Thoracic aorta (tissue), 2 donors: ENCODE results near the gene FCN3. TPM values are rescaled to one million over a fixed set of nuclear protein-coding genes. Genes with fewer than 3 reads are reported as not detected.

Experiments
- ATAC-seq: fragments of 150-250 bp; one replicate; pipeline ENCODE4 v1.8.0; 2017; ENCODE audit warnings: low read depth; ENCODE audit not compliant: insufficient number of reproducible peaks, low FRiP score
- DNase-seq: peaks from one replicate; pipeline ENCODE4 v3.0.0-alpha.2; 2020; ENCODE audit warnings: low spot score
- H3K27ac ChIP-seq, 2 donors: fragments of 200-600 bp; sonication (generic); 1 replicate in 1 of 2; 2 replicates in 1 of 2; pipeline ENCODE4 v1.5.1; 2016; ENCODE audit warnings: mild to moderate bottlenecking in 2 of 2, moderate library complexity in 2 of 2
- H3K27me3 ChIP-seq: fragments of 200-600 bp; sonication (generic); replicated peaks from 2 replicates; pipeline ENCODE4 v1.6.0; 2016; ENCODE audit warnings: mild to moderate bottlenecking; ENCODE audit not compliant: insufficient read depth
- H3K36me3 ChIP-seq: fragments of 200-600 bp; sonication (generic); one replicate; pipeline ENCODE4 v1.5.1; 2016
- H3K4me1 ChIP-seq, 2 donors: fragments of 200-600 bp; sonication (generic); 1 replicate in 1 of 2; 2 replicates in 1 of 2; pipeline versions ENCODE4 v1.5.1 to v1.6.0; 2016; ENCODE audit warnings: low read depth in 2 of 2, mild to moderate bottlenecking in 1 of 2; ENCODE audit not compliant: control insufficient read depth in 1 of 2
- H3K4me3 ChIP-seq: fragments of 200-600 bp; sonication (generic); 2 replicates; pipeline ENCODE4 v1.5.1; 2016; ENCODE audit warnings: mild to moderate bottlenecking
- H3K9me3 ChIP-seq: fragments of 200-600 bp; sonication (generic); 2 replicates; pipeline ENCODE4 v1.5.1; 2016
- total RNA-seq, 2 donors: library from RNA; depleted of rRNA; stranded (reverse); fragments of >200 nt; gene quantifications; one replicate each; pipeline versions ENCODE4 v1.1.0 to v1.2.3, GENCODE V29; 2016
- TF ChIP-seq, protein P1 (sequence below): fragments of 200-600 bp; sonication (generic); IDR thresholded peaks from one replicate; pipeline ENCODE4 v1.5.1; 2019; ENCODE audit warnings: antibody characterized with exemption

Gene FCN3
- total RNA-seq, 2 donors from 2014 or later = 3.5 to 4.5 TPM

DNA sequence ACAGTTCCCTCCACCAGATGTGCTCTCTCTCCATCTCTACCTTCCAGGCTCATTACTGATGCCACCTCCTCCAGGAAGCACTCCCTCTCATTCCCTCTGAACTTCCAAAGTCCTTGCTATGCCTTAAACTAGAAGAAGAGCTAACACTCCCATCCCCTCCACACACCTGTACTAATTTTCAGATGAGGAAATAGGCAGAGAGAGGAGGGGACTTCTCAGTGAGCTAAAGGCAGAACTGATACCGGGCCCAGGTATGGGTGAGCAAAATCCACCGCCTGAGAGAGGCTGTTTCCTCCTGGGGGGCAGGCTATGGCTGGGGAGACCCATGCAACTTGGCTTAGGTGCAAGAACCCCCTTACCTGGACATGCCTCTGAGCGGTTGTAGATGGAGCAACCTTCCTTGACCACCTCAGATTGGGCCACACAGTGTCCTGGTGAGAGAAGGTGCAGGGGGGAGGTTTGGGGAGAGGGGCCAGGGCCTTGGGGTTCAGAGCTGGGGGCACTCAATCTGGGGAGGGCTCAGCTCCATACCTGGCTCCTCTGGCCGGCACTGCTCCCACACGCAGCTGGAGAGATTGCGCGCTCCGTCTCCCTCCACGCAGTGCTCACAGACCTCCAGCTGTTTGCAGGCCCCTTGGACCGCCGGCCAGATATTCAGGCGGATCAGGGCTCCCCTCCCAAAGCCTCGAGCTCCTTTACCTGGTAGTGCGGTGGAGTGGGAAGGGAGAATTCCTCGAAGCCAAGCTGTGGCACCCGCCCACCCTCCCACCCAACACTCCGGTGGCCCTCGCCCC is 7.5 kb upstream of the FCN3 start:
- H3K36me3 ChIP-seq = no peaks in the 10 kb centered on the region
- no peaks in the 10 kb centered on the region for H3K4me1 ChIP-seq
- H3K9me3 ChIP-seq = no peaks in the 10 kb centered on the region
- H3K4me3 ChIP-seq = no peak overlapping the region
- DNase-seq (no peak), ATAC-seq (no peak)
- no peaks in the 10 kb centered on the region for H3K27me3 ChIP-seq
- TF ChIP-seq, protein P1, sequence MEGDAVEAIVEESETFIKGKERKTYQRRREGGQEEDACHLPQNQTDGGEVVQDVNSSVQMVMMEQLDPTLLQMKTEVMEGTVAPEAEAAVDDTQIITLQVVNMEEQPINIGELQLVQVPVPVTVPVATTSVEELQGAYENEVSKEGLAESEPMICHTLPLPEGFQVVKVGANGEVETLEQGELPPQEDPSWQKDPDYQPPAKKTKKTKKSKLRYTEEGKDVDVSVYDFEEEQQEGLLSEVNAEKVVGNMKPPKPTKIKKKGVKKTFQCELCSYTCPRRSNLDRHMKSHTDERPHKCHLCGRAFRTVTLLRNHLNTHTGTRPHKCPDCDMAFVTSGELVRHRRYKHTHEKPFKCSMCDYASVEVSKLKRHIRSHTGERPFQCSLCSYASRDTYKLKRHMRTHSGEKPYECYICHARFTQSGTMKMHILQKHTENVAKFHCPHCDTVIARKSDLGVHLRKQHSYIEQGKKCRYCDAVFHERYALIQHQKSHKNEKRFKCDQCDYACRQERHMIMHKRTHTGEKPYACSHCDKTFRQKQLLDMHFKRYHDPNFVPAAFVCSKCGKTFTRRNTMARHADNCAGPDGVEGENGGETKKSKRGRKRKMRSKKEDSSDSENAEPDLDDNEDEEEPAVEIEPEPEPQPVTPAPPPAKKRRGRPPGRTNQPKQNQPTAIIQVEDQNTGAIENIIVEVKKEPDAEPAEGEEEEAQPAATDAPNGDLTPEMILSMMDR = no peak
- H3K27ac ChIP-seq = no peak overlapping the region

DNA sequence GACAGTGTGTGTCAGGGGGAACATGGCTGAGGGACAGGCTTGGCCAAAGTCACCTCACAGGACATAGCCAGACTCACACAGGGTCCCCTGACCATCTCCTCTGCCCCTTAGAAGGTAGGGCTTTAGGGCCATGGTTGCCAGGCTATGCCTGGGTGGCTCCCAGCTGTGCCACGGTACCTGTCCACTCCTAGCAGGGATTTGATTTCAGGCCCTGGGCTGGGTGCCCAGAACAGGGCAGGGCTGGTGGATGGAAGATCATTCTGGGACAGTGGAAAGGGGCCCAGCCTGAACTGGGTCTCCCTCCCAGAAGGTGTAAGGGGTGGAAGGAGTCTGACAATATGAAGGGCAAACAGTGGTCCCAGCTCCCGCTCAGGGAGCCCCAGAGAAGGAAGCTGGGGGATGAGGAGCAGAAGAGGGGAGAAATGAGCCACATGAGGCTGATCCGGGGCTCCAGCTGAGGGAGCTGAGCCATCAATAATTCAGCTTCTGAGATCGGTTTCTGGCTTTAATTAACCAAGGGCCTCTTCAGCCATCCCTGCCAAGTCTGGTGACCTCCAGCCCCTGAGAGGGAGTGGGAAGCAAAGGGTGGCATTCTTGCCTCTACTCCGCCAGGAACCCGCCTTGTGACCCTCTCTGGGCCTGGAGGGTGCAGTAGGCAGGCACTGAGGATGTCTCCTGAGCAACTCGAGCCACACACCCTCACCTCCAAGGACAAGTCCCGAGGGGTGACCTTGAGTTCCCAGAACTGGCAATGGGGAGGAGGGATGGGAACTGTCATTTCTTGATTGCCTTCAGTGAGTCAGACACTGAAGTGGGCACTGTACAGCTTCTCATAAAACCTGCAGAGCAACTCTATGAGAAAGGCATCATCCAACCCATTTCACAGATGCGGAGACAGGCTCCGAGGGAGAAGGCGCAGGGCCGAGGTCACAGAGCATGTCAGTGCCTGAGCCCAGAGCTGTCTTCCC is 6.4 kb upstream of the FCN3 start:
- DNase-seq (no peak), ATAC-seq (no peak)
- no peak overlapping the region for H3K27ac ChIP-seq
- H3K36me3 ChIP-seq = no peaks in the 10 kb centered on the region
- no peaks in the 10 kb centered on the region for H3K27me3 ChIP-seq
- no peak overlapping the region for H3K4me3 ChIP-seq
- H3K9me3 ChIP-seq = no peaks in the 10 kb centered on the region
- H3K4me1 ChIP-seq = no peaks in the 10 kb centered on the region
- TF ChIP-seq, protein P1 = no peak

DNA sequence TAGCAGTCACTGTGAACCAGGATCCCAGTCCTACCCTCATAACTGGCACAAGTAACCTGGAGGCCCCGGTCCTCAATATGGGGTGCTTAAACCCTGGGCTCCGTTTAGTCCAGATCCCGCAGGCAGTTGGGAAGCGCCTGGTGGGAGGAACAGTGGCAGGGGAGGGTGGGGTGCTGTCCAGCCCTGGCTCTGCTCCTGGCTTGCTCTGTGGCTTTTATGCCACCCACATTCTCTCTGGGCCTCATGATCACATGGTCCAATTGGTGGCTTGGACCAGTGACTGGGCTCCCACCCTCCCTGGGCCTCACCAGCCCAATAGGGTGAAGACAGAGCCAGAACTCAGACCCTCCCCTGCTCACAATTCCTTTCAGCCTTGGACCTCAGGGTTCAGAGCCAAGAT is 5.6 kb upstream of the FCN3 start:
- no peaks in the 10 kb centered on the region for H3K27me3 ChIP-seq
- H3K36me3 ChIP-seq = no peaks in the 10 kb centered on the region
- no peak for ATAC-seq
- no peaks in the 10 kb centered on the region for H3K9me3 ChIP-seq
- no peak overlapping the region for H3K27ac ChIP-seq
- H3K4me3 ChIP-seq = no peak overlapping the region
- TF ChIP-seq, protein P1 = no peak
- DNase-seq = no peak
- no peaks in the 10 kb centered on the region for H3K4me1 ChIP-seq

DNA sequence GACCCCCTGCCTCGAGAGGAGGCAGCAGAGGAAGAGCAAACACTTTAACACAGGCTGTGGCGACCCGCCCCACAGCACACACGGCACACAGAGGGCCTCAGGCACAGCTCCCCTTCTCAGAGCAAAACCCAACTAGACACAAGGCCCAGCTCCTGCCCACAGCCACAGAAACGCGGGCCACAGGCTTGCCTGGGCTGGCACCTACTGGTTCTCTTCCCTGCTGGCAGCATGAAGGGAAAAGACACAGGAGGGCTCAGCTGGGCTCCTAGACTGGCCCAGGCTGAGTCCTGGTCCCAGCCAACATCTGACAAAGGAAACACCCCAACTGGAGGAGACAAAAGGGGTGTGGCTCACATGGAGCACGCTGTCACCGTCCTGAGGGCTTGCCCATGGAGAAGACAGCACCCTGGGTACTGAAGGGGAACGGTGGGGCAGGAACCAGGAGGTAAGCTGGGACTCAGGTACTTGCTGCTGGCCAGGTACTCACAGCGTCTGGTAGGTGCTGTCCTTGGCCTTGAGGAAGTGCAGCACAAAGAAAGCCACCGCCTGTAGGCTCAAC is 5.0 kb upstream of the FCN3 start:
- no peaks in the 10 kb centered on the region for H3K9me3 ChIP-seq
- TF ChIP-seq, protein P1 = no peak
- no peaks in the 10 kb centered on the region for H3K36me3 ChIP-seq
- no peak for DNase-seq
- no peak overlapping the region for H3K27ac ChIP-seq
- H3K27me3 ChIP-seq = no peaks in the 10 kb centered on the region
- no peak for ATAC-seq
- no peak overlapping the region for H3K4me3 ChIP-seq
- no peaks in the 10 kb centered on the region for H3K4me1 ChIP-seq
